ENCODE results near the gene MYO7B.
"Not testable (repeated sequence)": the region's sequence is repeated elsewhere in the genome, so short reads cannot be mapped to it uniquely, and the experiment has no call there.

MYO7B gene

DNA sequence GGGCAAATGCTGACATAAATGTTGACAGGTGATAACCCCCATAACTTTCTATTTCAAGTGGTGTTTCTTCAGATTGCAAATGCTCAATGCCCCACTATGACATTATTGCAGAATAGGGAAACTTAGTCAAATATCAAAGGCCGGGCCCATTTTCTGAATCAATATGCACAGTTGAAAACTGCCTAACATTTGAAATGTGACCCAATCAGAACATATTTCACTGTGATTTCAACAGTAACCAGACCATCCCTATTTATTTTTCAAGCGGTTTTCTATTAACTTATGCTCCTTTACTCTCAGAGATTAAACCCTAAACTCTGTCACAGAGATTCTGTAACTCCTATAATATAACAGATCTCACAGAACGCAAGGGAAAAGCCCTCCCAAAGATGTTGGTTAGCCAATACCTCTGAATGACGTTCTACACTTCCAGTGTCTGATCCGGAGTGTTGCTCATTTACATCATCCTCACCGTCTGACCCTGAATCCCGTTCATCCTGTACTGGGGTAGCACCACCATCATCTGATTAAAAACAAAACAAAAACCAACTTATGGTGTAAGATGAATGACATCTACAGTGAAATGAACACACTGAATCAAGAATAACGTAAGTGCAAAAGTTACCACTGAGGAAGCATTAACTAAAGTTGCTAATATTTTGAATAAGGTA, 12.1 kb upstream of the MYO7B start:
- Histone ChIP-seq H3K9me3 (ENCODE audit: control insufficient read depth, insufficient read depth, low read length) (no peaks in the 10 kb centered on the region), H3K36me3 (ENCODE audit: control insufficient read depth, insufficient read depth, low read length) (no peaks in the 10 kb centered on the region), H3K4me3 (ENCODE audit: low read length) (no peak overlapping the region), H3K4me1 (ENCODE audit: control insufficient read depth, insufficient read depth, low read length) (peaks cover 1% of the 10 kb centered on the region; the same call in 1 of the 2 replicates), H3K27me3 (ENCODE audit: control insufficient read depth, insufficient read depth, low read length) (no peaks in the 10 kb centered on the region), H3K27ac (ENCODE audit: low read length) (no peak overlapping the region)
- DNase-seq (ENCODE audit: low read depth, low spot score) = no peak
- WGBS (ENCODE audit: insufficient coverage, insufficient read length) = no CpG with 5 or more reads among the region's 8 CpGs

DNA sequence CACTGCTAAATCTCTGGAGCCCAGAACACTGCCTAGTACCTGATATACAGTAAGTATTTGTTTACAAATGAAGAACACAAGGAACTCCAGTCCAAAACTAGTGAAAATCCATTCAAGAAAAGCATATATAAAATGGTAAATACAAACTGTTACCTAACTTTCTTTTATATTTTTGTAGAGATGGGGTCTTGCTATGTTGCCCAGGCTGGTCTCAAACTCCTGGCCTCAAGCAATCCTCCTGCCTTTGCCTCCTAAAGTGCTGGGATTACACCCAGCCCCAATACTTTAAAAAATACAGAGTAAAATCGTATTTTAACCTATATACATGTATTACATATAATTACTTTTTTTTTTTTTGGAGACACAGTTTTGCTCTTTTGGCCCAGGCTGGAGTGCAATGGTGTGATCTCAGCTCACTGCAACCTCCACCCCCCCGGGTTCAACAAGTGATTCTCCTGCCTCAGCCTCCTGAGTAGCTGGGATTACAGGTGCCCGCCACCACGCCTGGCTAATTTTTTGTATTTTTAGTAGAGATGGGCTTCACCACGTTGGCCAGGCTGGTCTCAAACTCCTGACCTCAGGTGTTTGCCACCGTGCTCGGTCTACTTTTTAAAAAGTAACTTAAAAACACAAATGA, 11.2 kb upstream of the MYO7B start:
- WGBS (ENCODE audit: insufficient coverage, insufficient read length) = no CpG with 5 or more reads among the region's 7 CpGs

DNA sequence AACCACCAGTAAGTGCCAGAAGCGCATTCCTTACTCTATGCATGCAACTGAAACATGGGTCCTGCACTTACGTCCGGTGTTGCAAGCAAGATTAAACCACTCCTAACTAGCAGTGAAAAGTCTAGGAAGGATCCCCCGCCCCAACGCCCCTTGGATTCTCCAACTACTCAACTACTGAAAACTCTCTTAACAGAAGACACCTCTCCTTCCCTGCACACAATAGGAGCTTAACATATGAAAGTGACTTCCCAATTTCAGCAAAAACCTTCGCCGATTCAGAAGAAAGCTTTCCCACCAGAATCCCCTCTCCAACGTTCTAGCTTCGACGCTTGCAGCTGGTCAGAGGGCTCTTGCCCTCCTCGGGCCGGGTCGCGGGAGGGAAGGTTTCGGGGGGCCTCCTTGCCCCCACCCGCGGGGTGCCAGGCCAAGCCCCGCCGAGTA, 9.8 kb upstream of the MYO7B start:
- no peaks in the 10 kb centered on the region for H3K36me3 ChIP-seq (ENCODE audit: control insufficient read depth, insufficient read depth, low read length)
- H3K27me3 ChIP-seq (ENCODE audit: control insufficient read depth, insufficient read depth, low read length) = no peaks in the 10 kb centered on the region
- DNase-seq (ENCODE audit: low read depth, low spot score) = no peak
- WGBS (ENCODE audit: insufficient coverage, insufficient read length) = no CpG with 5 or more reads among the region's 19 CpGs
- no peak overlapping the region for H3K27ac ChIP-seq (ENCODE audit: low read length)
- peaks cover 1% of the 10 kb centered on the region; the same call in 1 of the 2 replicates for H3K4me1 ChIP-seq (ENCODE audit: control insufficient read depth, insufficient read depth, low read length)
- peak overlapping the region; percentile 88 for H3K4me3 ChIP-seq (ENCODE audit: low read length)
- no peaks in the 10 kb centered on the region for H3K9me3 ChIP-seq (ENCODE audit: control insufficient read depth, insufficient read depth, low read length)

More for the DNA sequence above, 11.2 kb upstream of the MYO7B start:
- H3K27me3 ChIP-seq (ENCODE audit: control insufficient read depth, insufficient read depth, low read length); H3K4me3 ChIP-seq (ENCODE audit: low read length); H3K9me3 ChIP-seq (ENCODE audit: control insufficient read depth, insufficient read depth, low read length); H3K4me1 ChIP-seq (ENCODE audit: control insufficient read depth, insufficient read depth, low read length); DNase-seq (ENCODE audit: low read depth, low spot score); H3K27ac ChIP-seq (ENCODE audit: low read length); H3K36me3 ChIP-seq (ENCODE audit: control insufficient read depth, insufficient read depth, low read length): not testable (repeated sequence)

DNA sequence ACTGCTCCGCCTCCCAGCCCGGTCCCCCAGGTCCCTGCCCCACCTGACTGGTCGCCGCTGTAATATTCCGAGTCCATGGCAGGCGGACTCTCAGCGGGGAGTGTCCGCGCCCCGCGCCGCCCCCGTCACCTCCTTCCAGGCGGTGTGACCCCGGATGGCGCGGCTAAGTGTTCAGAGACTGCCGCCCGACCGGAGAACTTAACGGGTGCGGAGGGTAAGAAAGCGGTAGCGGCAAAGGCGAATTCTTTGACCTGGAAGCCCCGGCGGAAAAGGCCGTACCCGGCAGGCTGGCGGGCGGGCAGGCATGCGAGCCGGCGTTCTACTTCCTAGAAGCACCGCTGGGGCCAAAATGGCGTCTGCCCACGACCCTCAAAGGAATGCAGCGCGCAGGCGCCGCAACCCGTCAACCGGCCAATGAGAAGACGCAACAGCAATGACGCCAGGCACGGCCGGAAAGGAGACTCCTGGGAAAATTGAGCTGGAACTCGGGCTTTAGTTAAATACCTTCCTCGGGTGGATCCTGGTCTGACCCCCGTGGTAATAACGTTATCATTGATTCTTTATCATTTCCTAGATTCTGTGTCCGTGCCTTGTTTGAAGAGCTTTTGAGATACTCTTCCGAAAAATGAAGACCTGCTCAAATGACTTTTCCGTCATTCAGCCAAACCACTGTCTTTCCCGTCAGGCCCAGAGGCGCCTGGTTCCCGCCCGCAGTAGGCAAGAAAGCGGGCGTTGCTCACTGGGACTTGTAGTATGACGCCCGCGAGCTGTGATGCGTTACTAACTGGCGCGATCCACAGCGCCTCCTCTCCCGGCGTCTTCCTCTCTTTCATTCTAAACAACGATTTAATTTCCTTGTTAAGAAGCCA, 9.1 kb upstream of the MYO7B start, which contains the start of gene IWS1:
Gene IWS1 (minus strand): TSS at position 358 of the 869 bp plus-strand sequence. CDS start 281 bp downstream, at position 77.
- no CpG with 5 or more reads among the region's 70 CpGs for WGBS (ENCODE audit: insufficient coverage, insufficient read length)
- no peaks in the 10 kb centered on the region for H3K9me3 ChIP-seq (ENCODE audit: control insufficient read depth, insufficient read depth, low read length)
- no peaks in the 10 kb centered on the region for H3K36me3 ChIP-seq (ENCODE audit: control insufficient read depth, insufficient read depth, low read length)
- no peak within 1 kb of the TSS for H3K27ac ChIP-seq (ENCODE audit: low read length)
- H3K4me1 ChIP-seq (ENCODE audit: control insufficient read depth, insufficient read depth, low read length) = peaks cover 1% of the 10 kb centered on the region; the same call in 1 of the 2 replicates
- peak; percentile 94 for DNase-seq (ENCODE audit: low read depth, low spot score)
- H3K27me3 ChIP-seq (ENCODE audit: control insufficient read depth, insufficient read depth, low read length) = no peaks in the 10 kb centered on the region
- H3K4me3 ChIP-seq (ENCODE audit: low read length) = peak within 1 kb of the TSS; percentile 88

DNA sequence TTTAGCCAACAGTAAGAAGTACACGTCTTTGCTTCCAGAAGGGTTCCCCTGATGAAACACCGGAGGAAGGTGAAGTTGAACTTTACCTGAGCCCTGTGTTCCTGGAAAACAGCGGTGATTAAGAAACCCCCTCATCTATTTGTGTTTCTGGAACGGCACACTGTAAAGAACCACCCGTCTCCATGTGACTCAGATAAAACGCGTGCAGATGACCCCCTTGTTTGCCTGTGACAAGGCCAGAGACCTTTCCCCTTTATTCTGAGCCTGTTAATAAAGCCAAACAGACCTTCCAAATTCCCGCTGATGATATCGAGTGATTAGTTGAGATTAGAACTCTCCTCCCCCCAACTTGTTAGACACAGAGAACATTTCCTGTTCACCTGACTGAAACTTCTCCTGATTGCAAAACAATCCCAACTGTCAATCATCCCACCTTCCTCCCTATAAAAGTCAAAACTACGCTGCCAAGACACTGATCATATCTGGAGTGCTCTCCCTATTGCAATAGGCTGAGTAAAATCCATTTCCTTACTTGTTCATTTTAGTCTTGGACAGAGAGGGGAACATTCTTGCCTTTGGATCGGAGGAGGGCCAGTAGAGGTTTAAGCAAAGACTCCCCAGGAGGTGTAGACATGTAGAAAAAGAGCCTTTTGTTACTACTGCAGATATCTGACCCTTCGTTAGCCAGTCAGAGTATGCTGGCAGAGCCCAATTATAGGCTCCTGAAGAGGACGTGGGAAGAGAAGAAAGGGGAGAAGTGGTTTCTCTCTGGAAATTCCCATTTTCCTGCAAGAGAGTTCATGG, 8.3 kb upstream of the MYO7B start:
- no CpG with 5 or more reads among the region's 13 CpGs for WGBS (ENCODE audit: insufficient coverage, insufficient read length)
- Histone ChIP-seq H3K9me3 (ENCODE audit: control insufficient read depth, insufficient read depth, low read length) (no peaks in the 10 kb centered on the region), H3K4me1 (ENCODE audit: control insufficient read depth, insufficient read depth, low read length) (peaks cover 1% of the 10 kb centered on the region; the same call in 1 of the 2 replicates), H3K27ac (ENCODE audit: low read length) (no peak overlapping the region), H3K27me3 (ENCODE audit: control insufficient read depth, insufficient read depth, low read length) (no peaks in the 10 kb centered on the region), H3K36me3 (ENCODE audit: control insufficient read depth, insufficient read depth, low read length) (no peaks in the 10 kb centered on the region), H3K4me3 (ENCODE audit: low read length) (peak overlapping the region; percentile 88; the same call in 1 of the 2 replicates)
- DNase-seq (ENCODE audit: low read depth, low spot score) = no peak

DNA sequence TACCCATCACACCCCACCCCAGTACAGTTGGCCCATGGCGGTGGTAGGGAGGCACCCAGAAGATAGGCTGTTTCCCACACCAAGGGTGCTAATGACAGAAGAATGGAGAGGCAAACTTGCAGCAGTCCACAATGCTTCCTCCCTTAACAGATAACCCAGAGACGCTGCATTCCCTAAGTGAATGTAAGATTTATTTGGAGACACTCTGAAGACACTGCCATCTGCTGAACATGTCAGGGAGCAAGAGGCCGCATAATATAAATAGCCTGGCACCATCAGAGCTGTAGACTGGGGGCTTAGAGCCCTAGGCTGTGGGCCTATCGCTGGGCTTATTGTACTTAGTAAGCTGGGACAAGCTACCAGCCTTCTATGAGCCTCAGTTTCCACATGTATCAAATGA, 7.0 kb upstream of the MYO7B start:
- peaks cover 1% of the 10 kb centered on the region; the same call in 1 of the 2 replicates for H3K4me1 ChIP-seq (ENCODE audit: control insufficient read depth, insufficient read depth, low read length)
- no peaks in the 10 kb centered on the region for H3K36me3 ChIP-seq (ENCODE audit: control insufficient read depth, insufficient read depth, low read length)
- no peaks in the 10 kb centered on the region for H3K9me3 ChIP-seq (ENCODE audit: control insufficient read depth, insufficient read depth, low read length)
- H3K27me3 ChIP-seq (ENCODE audit: control insufficient read depth, insufficient read depth, low read length) = no peaks in the 10 kb centered on the region
- WGBS (ENCODE audit: insufficient coverage, insufficient read length) = no CpG with 5 or more reads among the region's 4 CpGs
- no peak overlapping the region for H3K4me3 ChIP-seq (ENCODE audit: low read length)
- no peak for DNase-seq (ENCODE audit: low read depth, low spot score)
- no peak overlapping the region for H3K27ac ChIP-seq (ENCODE audit: low read length)

DNA sequence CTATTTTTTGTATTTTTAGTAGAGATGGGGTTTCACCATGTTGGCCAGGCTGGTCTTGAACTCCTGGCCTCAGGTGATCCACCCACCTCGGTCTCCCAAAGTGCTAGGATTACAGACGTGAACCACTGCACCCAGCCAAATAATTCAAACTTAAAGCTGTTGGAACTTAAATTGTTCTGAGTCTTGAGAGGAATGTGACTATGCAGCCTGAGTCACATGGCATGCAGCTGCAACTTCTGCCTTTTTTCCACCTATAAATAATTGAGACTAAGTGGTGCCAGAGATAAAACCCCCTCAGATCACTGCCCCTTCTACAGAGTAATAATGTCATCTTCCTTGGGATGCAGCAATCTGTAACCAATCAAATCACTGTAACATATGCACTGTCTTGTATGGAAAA, 6.1 kb upstream of the MYO7B start:
- not testable (repeated sequence) for H3K9me3 ChIP-seq (ENCODE audit: control insufficient read depth, insufficient read depth, low read length); H3K4me1 ChIP-seq (ENCODE audit: control insufficient read depth, insufficient read depth, low read length); DNase-seq (ENCODE audit: low read depth, low spot score); H3K27ac ChIP-seq (ENCODE audit: low read length); H3K4me3 ChIP-seq (ENCODE audit: low read length); H3K27me3 ChIP-seq (ENCODE audit: control insufficient read depth, insufficient read depth, low read length); H3K36me3 ChIP-seq (ENCODE audit: control insufficient read depth, insufficient read depth, low read length)
- WGBS (ENCODE audit: insufficient coverage, insufficient read length) = no CpG with 5 or more reads among the region's 2 CpGs

DNA sequence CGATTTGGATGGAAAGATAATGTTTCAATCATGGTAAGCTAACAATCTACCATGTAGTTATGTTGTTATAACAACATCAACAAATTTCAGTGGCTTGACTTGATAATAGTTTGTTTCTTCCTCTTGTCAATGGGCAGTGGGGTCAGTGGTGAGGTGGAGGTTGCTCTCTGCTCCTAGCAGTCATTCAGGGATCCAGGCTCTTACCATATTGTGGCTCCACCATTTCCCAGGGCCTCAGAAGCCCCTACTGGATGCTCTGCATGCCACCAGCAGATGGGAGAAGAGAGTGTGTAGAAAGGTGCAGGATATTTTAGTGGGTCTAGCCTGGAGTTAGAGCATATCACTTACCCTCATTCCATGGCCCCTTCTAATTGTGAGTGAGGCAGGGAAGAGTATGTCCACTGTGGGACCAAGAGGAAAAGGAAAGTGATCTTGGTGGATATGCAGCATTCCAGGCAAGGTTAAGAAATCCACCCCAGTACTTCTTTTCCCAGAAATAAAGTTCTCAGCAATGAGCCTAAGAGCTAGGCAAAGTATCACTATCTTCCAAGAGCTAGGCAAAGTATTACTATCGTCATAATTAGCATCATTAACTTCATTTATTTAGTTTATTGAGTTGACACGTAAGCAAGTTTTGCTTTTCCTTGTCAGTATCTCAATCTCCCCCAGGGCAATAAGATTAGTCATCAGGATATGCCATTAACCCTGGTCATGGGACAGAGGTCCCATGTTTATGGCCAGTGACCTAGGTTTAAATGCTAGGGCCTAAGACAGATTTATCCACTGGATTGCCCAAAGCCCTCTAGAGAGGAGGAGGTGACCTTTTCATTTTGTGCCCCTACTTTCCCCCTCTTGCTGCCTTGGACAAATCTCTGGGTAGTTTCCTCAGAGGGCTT, 5.0 kb upstream of the MYO7B start:
- no peaks in the 10 kb centered on the region for H3K9me3 ChIP-seq (ENCODE audit: control insufficient read depth, insufficient read depth, low read length)
- H3K36me3 ChIP-seq (ENCODE audit: control insufficient read depth, insufficient read depth, low read length) = no peaks in the 10 kb centered on the region
- H3K4me1 ChIP-seq (ENCODE audit: control insufficient read depth, insufficient read depth, low read length) = peaks cover 1% of the 10 kb centered on the region; the same call in 1 of the 2 replicates
- DNase-seq (ENCODE audit: low read depth, low spot score) = no peak
- H3K27ac ChIP-seq (ENCODE audit: low read length) = no peak overlapping the region
- H3K4me3 ChIP-seq (ENCODE audit: low read length) = no peak overlapping the region
- no peaks in the 10 kb centered on the region for H3K27me3 ChIP-seq (ENCODE audit: control insufficient read depth, insufficient read depth, low read length)
- no CpG with 5 or more reads among the region's 3 CpGs for WGBS (ENCODE audit: insufficient coverage, insufficient read length)

DNA sequence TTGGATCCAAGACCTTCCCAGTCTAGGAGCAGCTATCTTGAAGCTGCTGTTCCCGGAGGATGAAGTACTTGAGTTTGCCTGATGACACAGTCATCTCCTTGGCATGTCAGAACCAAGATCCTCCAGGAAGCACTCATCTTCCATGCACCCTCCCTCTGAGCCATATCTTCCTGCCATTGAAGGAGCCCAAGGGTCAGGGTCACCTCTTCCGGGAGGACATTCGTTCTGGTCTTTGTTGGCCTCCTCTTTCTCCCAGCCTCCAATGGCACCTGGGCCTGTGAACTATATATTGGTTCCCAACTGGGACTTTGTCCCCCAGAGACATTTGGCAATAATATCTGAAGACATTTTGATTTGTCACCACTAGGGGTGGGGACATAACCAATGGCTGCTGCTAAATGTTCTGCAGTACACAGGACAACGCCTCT, 4.2 kb upstream of the MYO7B start:
- H3K9me3 ChIP-seq (ENCODE audit: control insufficient read depth, insufficient read depth, low read length) = no peaks in the 10 kb centered on the region
- no peaks in the 10 kb centered on the region for H3K27me3 ChIP-seq (ENCODE audit: control insufficient read depth, insufficient read depth, low read length)
- no CpG with 5 or more reads among the region's 4 CpGs for WGBS (ENCODE audit: insufficient coverage, insufficient read length)
- H3K36me3 ChIP-seq (ENCODE audit: control insufficient read depth, insufficient read depth, low read length) = no peaks in the 10 kb centered on the region
- peaks cover 1% of the 10 kb centered on the region; the same call in 1 of the 2 replicates for H3K4me1 ChIP-seq (ENCODE audit: control insufficient read depth, insufficient read depth, low read length)
- H3K4me3 ChIP-seq (ENCODE audit: low read length) = no peak overlapping the region
- DNase-seq (ENCODE audit: low read depth, low spot score) = no peak
- H3K27ac ChIP-seq (ENCODE audit: low read length) = no peak overlapping the region

All from iPS DF 6.9 (cell line).